ENCODE results near the gene BSND. TPM values are rescaled to one million over a fixed set of nuclear protein-coding genes. Genes with fewer than 3 reads are reported as not detected.
A peak's percentile ranks its signal among the peaks of the same experiment; 100 is the strongest.

The BSND gene
- total RNA-seq, 1 donor from 2014 or later = not detected

DNA sequence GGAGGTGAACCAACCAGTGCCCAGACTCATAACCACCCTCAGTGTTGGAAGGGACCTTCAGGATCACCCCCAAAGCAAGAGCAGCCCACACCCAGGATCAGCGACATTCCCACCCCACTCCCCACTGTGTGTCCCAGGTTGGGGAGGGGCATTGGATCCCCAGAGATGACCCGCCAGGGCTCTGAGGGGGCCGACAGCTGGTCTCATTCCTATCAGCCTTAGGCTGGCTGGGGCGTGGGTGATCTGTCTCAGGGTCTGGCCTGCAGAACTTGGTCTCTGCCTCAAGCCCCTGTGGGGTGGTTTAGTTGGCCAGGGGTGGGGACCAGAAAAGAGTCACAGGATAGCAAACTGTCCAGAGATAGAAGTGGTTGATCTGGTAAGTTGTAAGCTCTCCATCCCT is 7.8 kb upstream of the BSND start:
- DNase-seq (ENCODE audit: low spot score) = no peak

DNA sequence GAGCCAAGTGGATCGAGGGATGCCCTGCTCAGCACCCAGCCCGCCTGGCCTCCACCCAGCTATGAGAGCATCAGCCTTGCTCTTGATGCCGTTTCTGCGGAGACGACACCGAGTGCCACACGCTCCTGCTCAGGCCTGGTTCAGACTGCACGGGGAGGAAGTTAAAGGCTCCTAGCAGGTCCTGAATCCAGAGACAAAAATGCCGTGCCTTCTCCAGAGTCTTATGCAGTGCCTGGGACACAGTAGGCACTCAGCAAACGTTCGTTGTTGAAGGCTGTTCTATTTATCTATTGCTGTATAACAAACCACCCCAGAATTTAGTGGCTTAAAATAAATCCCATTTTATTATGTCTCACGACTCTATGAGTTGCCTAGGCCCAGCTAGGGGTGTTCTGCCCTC is 6.8 kb upstream of the BSND start:
- no peak for DNase-seq (ENCODE audit: low spot score)

DNA sequence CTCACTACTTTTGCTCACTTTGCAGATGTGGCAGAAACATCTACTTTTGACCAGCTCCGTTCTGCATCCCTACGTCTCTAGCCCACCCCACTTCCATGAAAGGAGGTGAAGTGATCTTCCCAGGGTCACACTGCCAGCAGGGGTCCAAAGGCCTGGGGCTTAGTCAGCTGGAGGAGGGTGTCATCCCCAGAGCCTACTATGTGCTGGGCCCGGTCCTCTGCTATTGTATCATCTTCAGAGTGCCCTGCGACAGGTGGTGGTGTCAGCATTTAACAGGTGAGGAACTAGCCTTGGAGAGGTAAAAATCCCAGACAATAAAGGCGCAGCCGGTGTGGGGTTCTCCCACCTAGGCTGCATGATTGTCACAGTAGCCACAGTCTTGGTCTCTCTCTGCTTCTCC is 5.6 kb upstream of the BSND start:
- no peak for DNase-seq (ENCODE audit: low spot score)

DNA sequence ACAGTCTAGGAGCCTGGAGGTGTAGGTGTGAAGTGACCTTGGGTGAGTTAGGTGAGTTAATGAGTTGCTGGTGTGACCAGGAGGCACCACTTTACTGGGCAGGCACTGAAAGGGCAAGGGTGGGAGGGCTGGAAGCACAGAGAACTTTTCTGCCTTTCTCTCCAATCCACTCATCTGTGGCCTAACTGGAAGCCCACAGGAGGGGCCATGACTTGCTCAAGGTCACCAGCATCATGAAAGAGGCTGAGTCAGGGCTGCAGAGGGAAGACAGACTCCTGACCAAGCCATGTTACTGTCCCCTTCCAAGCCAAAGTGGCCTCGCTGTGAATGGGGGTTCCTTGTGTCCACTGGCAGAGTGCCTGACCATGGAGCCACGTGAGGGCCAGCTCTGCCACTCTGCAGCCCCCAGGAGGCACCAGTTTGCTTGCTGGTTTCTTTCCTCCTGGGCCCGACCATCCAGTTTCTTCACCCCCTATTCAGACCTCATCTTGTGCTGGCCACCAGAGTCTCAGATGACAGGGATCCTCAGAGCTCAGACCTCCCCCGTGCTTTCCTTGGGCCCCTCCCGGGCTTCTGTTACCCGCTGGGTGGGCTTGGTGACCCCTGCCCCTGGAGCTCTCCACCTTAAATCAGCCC is 4.3 kb upstream of the BSND start:
- no peak for DNase-seq (ENCODE audit: low spot score)

DNA sequence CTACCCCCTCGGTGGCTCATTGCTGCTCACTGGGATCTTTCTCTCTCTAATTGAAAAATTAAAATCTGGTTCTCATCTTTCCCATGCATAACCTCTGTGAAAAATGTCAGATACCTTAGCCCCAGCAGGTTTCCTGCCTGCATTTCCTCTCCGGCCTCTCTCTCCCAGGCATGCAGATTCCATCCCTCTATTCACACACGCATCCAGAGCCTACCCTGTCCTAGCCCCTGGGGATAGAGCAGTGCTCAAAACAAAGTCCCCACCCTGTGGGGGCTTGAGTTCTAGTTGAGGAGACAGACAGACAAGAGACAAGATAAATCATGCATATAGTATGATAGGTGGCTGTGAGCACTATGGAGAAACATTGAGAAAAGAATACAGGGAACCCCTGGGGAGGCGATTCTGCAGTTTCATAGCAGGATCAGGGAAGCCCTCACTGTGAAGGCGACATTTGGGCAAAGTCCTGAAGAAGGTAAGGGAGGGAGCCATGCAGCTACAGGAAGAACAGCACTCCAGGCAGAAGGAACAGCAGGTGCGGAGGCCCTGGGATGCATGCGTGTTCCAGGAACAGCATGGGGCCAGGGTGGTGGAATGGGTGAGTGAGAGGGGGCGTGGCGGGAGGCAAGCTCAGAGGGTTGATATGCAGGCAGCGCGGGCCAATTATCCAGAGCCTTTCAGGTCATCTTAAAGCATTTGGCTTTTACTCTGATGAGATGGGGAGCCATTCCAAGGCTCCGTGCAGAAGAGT is 3.5 kb upstream of the BSND start:
- no peak for DNase-seq (ENCODE audit: low spot score)

DNA sequence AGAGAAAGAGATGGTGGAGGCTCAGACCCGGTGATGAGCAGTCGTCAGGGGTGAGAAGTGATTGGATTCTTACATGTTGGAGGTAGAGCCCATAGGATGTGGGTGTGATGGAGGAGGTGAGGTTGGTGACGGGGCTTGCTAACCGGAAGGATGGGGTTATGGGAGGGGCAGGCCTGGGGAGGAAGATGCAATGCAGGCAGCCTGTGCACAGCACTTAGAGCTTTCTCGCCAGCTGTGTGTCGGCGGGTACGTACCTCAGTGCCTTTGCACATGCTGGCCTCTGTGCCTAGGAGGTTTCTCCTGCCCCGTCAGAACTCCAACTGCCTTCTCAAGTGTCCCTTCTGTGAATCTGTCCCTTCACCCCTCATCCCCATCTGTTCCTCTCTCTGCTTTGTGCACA is 2.9 kb upstream of the BSND start:
- no peak for DNase-seq (ENCODE audit: low spot score)

DNA sequence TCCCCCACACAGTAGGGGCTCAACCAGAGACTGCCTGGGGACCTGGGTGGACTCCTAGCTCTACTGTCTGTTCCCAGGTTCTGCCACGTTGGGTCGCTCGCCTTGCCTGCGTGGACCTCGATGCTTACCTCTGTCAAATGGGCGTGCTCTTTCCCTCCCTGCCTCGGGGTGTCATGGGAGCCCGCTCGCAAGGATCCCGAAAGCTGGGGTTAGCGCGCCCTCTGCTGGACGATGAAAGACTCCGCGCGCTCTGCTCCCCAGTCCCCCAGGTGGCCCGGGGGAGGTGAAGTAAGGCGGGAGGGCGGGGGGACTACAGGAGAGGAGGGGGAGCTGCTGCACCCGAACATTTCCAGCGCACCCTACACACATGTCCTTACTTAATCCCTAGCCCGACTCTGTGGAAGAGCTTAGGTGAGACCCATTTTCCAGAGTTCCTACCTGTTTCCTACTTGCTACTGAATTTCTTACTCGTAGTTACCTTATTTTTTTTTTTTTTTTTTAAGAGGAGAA is 2.3 kb upstream of the BSND start:
- DNase-seq (ENCODE audit: low spot score) = no peak

DNA sequence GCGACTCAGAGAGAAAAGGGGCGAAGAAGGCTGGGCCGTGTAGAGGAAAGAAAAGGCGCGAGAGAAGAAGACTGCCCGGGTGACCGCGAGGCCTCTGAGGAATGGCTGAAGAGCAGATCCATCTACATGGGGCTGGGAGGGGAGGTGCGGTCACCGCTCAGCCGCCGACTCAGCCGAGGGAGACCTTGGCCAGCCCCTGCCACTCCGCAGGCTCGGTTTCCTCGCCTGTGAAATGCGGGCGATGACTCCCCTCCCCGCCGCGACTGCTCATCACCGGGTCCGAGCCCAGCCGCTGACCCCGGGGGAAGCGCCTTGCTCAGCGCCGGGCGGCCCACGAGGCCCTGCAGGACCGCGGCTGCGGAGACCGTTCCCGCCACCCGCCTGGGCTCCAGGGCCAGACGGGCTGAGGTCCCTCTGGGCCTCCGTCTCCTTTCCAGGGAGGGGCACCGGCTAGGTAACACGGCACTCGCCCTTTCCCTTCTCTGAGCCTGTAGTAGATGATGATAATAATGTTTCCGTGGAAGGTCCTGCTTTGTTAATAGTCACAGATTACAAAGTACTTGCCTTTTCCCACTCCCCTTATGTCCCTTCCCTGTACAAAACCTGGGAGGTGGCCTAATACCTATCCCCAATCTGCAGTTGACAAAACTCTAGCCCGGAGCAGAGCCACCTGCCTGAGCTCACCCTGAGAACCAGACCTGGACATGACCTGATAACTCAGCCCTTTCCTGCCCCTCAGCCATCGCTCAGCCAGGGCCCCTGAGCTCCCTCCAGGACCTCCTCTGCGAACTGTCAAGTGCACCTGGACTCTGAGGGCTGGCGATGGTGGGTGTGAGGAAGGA is 1.6 kb upstream of the BSND start:
- DNase-seq (ENCODE audit: low spot score) = no peak

DNA sequence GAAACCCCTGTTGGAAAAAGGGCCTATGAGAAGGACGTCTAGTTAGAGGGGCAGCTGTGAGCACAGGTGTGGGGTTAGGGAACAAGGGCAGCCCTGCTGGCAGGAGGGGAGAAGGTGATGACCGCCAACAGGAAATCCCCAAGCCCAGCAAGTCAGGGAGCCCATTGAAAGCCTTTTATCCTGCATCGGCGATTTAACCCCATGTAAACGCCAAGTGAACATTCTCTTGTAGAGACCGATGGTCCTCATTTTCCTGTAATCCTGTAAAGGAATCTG is 1.1 kb upstream of the BSND start:
- no peak for DNase-seq (ENCODE audit: low spot score)

DNA sequence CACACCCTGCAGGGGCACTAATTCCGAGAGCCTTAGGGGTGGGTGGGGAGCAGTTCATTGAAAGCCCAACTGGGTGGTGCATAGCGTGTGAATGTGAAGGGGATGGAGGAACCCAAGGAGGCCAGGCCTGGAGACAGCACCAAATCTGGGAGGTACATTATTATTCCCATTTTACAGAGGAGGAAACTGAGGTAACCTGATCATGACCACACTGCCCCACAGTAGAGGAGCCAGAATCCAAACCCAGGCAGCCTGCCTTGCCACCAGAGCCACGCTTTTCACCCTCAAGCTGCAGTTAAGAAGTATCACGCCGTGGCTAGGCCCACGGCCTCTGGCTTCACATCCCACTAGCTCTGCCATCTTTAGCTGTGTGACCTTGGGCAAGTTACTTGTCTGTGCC is 633 bp upstream of the BSND start:
- DNase-seq (ENCODE audit: low spot score) = no peak

DNA sequence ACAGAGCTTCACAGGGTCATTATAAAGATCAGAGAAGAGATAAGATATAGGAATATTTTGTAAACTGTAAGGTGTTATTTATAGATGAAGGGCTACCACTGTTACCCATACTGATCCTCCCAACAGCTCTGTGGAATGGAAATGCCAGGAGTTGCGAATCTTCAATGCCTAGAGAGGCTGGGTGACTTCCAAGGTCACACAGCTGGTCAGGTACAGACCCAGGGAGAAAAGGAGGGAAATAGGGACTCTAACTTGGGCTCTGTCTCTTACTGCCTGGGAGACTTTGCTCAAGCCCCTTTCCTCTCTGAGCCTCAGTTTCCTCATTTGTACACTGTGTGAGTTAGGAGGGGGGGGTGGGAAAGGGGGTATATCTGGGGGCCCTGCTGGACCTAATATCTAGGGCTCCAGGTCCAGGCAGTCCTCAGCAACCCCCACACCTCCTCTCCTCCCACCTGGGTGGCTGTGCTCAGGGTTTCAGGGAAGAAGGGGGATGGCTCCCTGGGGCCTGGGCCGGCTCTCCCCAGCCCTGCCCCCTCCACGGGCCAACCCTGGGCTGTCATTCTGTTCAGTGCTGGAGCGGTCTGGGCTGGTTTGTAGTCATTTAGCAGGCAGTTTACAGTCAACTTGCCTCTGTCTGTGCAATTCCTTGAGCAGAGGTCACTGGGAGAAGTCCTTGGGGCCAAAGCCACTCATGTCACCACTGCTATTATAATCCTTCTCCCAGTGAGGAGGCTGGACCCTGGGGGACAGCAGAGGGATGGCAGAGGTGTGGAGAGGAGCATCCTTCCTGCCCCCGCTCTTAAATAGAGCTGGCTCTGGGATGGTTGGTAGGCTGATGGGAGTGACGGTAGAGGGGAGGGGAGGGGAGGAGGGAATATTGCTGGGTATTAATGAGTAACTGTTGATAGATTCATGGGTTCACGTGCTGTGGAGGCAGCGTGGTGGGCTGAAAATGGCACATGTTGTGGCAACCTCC is 1.7 kb downstream of the BSND start:
- DNase-seq (ENCODE audit: low spot score) = no peak

DNA sequence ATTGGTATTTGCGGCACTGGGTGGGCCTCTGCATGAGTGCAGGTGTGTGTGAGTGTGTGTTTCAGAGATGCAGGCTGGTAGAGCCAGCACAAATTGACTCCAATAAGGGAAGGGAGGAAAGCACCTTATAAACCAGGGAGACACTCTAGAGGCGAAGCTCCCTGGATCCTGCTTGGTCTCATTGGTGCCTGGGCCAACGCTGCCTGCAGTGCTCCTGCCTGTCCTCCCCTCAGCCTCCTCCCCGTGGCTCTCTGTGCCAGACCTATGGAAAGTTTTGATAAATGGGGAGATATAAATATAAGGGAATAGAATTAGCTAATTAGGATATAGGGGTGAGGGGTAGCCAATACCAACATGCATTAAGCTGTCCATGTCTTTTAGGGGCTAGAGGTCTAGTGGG is 2.6 kb downstream of the BSND start:
- no peak for DNase-seq (ENCODE audit: low spot score)

DNA sequence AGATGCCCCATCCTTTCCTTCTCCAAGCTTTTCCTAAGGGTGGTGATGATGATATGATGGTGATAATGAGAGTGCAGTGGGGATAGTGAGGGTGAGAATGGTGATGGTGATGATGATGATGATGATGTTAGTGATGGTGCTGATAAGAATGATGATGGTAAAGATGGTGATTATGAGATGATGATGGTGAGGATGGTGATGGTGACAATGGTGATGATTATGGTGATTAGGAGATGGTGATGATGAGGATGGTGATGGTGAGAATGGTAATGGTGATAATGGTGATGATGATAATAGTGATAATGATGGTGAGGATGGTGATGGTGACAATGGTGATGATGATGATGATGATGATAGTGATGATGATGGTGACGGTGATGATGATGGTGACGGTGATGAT is 4.0 kb downstream of the BSND start:
- no peak for DNase-seq (ENCODE audit: low spot score)

DNA sequence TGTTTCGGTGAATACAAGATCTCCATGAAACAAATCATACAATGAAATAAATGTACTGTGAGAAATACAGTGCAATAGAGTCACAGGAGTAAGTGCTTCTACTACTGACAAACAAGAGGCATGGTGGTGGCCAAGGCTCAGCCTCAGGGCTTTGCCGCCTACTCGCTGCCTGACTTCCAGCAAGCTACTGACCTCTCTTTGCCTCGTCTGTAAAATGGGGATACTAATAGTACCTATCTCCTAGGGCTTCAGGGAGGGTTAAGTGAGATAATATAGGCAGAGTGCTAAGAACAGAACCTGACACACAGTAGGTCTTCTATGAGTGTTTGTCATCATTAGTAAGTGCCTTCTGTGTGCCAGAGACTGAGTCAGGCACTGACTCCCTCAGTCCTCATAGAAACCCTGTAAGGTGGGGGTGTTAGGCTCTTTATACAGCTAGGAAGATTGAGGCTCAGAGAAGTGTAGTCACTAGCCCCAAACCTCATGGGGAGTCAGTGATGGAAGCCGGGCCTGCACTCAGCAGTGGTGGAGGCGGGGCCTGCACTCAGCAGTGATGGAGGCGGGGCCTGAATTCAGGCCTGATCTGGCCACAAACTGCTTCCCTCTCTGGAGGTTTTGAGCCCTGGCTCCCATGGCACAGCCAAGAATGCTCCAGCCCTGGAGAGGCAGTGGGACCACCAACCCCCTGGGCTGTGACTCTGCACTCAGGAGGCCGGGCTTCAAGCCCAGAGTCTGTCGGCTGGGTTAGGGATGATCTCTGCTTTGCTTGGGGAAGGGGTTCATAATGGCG is 6.8 kb downstream of the BSND start:
- DNase-seq (ENCODE audit: low spot score) = no peak

DNA sequence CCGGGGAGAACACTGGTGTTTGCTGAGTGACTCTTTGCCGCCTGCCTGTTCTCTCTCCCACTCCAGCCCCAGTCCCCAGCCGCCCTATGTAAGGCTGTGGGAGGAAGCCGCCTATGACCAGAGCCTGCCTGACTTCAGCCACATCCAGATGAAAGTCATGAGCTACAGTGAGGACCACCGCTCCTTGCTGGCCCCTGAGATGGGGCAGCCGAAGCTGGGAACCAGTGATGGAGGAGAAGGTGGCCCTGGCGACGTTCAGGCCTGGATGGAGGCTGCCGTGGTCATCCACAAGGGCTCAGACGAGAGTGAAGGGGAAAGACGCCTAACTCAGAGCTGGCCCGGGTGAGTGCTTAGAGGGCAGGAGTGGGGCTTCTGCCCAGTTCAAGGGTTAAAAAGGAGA is 8.2 kb downstream of the BSND start:
- no peak for DNase-seq (ENCODE audit: low spot score)

DNA sequence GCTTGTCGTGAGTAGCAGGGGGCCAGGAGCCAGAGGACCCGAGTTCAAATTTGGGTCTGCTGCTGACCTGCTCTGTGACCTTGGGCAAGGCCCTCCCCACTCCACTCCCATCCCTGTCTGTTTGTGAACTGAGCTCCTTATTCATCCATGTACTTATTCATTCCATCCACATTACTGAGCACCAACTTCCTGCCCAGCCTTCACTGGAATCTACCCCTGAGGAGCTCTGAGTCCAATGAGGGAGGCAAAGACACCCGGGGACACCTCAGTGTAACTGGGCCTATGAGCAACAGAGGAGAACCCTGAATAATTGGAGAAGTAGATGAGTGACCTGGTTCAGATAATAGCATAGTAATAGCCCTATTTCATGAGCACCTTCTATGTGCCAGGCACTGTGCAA is 8.9 kb downstream of the BSND start:
- DNase-seq (ENCODE audit: low spot score) = no peak

DNA sequence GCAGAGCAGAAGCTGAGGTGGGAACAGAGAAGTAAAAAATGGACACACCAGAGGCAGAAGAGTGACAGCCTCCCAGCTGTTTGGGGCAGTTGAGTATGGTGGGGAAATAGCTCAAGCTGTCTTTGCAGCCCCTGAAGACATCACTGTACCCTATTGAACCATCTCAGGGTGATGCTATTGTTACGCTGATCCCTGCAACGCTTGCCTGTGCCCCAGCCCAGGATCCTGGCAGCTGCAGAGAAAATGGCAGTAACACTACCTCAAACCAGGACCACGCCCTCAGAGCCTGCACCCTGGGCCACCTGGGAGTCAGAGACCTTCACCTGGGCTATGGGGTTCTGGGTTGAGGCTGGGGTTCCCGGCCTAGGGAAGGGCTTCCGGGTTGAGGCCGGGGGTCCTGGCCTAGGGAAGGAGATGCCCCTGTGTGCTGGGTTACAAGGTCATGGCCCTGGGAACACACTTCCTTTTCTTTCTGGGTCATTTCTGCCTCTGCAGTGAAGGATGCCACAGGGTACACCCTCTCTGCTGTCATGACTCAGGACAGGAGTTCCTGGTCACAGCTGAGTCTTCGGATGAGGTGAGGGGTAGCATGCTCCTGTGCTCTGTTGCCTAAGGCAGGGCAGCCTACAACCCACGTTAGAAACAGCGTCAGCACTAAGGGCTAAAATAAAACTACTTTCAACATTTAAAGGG is 11.6 kb downstream of the BSND start:
- no peak for DNase-seq (ENCODE audit: low spot score)

DNA sequence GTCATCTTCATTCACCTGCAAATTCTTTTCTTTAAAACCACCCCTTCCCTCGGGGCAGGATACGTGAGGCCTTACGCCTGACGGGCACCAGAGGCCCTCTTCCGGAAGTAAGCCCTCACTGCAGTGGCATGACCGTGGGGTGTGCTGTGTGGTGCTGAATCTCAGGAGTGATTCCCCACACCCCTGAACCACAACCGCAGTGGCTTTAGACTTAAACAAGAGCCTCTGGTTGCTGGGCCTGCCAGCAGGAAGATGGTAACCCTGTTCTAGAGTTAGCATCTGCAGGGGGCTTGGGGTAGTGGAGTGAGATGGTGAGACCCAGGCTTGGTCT is 12.1 kb downstream of the BSND start:
- no peak for DNase-seq (ENCODE audit: low spot score)

DNA sequence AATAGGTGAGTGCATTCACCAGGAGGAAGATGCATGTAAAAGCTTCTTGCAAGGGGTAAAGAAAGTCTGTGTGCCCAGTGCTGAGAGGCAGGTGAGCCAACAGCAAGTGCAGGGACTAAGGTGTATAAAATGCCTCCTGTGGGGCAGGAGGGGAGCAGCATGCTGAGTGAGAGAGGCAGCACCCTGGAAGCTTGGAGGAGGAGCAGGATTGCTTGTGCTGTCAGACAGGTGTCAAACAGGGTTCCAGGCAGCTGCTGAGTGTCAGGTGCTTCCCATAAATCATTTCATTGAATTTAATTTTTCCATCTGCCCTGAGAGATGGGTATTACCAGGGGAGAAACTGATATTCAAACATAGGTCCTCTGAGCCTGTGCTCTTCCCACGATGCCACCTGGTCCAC is 13.9 kb downstream of the BSND start:
- DNase-seq (ENCODE audit: low spot score) = no peak

DNA sequence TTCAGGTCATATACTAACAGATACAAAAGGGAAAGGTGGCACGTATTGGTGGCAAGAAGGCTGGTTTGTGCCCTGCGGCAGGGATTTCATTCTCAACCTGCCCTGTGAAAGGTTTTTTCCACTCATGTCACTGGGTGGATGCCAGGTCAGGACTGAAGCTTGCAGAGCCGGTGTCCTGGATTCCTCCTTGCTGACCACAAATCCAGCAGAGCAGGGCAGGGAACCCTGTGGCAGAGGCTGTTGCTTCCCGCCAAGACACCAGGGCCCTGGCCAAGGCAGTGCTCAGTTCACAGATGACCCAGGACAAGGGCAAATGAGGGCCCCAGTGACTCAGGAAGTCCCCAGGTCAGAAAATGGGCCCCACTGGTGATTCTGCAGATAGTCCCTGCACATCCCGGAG is 16.4 kb downstream of the BSND start:
- DNase-seq (ENCODE audit: low spot score) = peak; percentile 77
